GM04504 (cell line): ENCODE measurements around the gene KDM5A.

Source experiments
- DNase-seq: peaks from one replicate; pipeline ENCODE4 v3.0.0-alpha.2; 2012; ENCODE audit warnings: low read depth

Gene KDM5A

DNA sequence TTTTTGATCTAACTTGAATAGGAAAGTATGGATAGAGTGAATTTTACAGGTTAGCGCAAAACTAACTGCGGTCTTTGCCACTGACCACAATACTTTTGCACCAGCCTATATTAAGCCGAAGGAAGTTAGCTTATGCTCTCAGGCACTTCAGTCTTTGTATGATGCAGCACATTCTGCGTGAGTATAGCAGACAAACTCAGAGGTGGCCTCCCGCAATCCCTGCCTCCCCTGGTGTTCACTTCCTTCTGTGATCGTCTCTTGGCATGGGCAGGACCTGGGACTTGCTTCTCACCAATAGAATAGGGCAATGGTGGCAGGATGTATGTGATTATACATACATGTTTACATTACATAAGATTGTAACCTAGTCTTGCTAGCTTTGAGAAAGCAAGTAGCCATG lies 116.2 kb downstream of the KDM5A start:
- DNase-seq, result no peak

DNA sequence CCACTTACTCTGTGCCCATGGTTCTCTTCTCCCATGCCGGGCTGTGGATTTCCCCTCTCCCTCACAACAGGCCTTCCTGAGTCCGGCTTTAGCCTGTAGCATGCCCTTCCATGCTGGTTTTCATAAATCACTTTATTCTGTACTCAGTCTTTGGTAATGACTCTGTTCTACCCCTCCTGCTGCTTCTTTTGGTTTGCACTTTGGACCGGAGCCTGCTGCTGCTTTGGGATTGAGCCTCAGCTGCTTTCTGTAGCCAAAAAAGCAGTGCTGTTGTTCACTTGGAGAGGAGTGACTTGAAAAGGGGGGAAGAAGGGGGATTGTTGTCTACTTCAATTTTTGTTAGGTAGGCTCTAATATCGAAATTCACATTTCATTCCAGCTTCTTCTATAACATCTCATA lies 118.0 kb downstream of the KDM5A start:
- no peak for DNase-seq

DNA sequence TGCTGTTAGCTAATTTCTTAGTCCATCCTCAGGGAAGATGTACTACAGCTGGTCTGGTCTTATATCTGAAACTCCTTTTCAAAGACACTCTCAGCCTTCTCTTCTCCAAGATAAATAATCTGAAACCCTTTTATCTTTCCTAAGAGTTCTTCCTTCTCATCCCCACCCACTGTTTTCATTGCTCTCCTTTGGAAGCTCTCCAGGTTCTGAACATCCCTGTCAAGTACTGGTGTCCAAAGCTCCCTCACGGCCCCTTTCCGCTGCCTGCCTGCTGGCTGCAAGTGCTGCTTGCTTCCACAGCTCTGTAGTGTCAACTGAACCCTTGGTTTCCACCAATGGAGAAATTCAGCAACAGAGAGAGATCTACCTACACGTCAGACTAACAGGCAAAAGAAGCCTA lies 119.9 kb downstream of the KDM5A start:
- DNase-seq, result no peak

DNA sequence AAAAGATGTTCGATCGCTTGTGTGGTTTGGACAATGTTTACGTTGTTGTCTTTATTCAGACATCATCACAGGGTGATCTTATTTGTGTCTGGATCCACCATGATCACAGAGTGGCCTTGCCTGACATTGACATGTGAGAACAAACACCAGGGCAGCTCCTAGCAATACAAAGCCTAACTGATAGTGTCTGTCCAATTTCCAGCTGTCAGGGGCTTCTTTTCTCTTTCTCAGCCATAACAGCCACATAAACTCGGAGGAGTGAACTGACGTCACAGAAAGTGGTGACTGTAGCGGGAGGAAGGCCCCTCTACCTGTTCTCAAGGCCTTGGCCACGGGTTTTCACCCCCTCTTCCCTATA lies 120.7 kb downstream of the KDM5A start:
- no peak for DNase-seq

- no peak for DNase-seq
Measured at GRCh38 chr12:267581-268482, 121.3 kb downstream of the KDM5A start.

- no peak for DNase-seq
Measured at GRCh38 chr12:265096-265495, 124.0 kb downstream of the KDM5A start.

DNA sequence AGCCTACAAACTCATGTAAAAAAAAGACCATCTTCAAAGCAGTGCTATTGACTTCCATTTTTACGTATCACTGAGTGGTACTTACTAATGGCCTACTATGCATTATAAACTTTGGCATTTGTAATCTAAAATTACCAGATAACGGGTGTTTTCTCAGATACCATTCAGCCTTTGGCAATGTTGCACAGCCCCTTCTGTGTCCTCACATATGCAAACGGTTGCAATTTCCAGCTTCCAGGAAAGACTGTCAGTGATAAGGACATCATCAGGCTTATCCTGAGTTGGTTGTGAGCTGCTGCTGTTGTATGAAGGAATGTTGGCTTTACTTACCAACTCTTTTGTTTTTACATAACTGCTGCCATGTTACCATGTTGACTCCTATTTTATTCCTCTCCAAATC lies 124.9 kb downstream of the KDM5A start:
- no peak for DNase-seq

- no peak for DNase-seq
Measured at GRCh38 chr12:263574-263973, 125.5 kb downstream of the KDM5A start.

DNA sequence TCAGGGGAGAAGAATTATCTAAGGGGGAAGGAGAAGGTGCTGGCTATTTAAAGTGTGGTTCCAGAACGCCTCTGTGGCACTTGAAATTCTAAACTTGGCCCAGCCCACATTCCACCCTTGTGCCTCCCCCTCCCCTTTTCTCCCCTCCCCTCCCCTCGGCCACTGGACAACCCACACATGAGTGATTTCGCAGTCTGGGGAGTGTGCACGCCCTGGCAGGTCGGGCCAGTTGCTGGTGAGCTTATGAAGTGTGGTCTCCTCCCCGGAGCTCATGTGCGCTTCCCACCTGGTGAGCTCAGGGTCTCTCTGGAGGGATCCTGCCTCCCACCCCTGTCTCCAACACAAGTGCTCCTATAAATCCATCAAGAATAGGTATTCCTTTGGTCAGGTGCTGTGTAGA lies 126.3 kb downstream of the KDM5A start, which contains the start of gene SLC6A13:
SLC6A13 (minus strand) TSS at position 20 of the 400 bp plus-strand sequence. CDS start 2,784 bp downstream, outside the sequence.
- DNase-seq, result no peak

DNA sequence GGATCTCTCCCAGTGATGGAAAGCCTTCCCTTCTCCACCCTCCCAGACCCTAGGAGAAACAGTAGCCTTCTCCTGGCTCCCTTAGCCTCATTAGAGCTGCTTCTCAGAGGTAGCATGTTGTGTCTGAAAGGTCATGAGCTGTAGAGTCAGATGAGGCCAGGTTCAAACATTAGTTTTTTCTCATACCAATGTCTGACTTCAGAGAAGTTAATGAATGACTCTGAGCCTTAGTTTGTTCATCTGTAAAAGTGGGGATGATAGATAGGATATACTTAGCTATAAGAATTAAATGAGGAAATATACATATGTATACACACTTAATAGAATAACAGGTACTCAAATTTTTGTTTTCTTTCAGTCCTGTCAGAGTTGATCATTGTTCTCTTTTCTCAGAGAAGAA lies 127.0 kb downstream of the KDM5A start:
- no peak for DNase-seq

DNA sequence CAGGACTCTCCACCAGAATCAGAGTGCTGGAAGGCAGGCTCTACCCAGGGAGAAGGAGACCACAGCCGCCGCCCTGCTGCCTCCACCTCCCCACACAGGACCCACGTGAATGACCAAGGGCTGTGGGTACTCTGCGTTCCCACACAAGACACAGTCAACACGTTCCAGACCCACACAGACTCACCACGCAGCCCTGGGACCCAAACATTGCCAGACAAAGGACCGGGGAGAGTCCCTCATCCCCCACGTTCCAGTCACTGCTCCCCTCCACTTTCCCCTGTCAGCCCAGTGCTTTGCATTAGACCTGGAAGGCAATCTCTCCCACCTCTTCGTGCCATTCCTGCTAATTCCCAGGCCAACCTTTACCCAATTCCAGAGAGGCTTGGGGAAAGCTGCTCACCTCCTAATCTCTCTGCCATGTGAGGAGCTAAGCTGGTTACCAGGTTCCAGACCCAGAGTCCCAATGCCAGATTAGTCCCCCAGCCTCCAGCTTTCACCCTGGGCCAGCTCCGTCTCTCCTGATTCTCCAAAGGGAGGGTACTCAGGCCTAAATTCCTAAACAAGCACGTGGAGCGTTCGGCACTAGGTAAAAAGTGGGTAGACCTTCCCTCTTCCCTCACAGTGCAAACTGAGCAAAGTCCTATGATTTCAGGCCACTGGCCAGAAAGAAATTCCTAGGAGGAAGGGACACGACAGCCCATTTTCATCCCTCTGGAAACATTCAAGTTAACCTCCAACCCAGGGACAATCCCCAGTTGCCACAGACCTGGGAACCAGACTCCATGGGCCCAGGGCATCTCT lies 131.4 kb downstream of the KDM5A start:
- DNase-seq, result no peak

DNA sequence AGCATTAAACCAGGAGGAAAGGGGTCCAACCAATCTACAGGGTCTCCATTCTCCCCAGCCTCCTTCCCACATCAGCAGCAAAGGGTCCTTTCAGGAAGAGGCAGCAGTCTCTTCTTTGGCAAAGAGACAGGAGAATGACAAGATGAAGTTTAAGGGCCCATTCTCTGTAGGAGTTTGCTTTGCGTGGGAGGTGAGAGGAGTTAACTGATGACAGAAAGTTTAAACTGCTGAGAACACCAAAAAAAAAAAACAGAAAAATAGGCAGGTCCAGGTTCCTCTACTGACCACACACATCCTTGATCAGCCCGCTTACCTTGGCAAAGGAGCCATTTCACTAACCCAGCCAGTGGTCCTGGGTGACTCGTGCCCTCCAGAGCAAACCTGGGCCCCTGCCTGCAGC lies 132.2 kb downstream of the KDM5A start:
- DNase-seq, result no peak

DNA sequence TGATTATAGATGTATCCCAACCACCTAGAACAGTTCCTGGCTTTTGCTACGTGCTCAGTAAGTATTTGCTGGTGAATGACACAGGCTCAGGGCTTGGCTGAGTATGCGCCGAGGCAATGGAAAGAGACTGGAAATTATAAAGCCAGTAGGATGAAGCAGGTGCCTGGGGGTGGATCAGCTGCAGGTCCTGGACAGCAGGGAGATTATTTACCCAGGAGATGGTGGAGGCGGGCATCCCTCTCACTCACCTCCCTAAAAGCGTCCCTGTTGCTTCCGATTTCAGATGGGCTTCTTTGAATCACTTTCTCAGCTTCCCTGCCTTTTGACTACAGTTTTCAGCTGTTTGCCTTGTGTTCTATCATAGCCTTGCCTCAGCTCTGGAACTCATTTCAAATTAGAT lies 132.9 kb downstream of the KDM5A start:
- no peak for DNase-seq

DNA sequence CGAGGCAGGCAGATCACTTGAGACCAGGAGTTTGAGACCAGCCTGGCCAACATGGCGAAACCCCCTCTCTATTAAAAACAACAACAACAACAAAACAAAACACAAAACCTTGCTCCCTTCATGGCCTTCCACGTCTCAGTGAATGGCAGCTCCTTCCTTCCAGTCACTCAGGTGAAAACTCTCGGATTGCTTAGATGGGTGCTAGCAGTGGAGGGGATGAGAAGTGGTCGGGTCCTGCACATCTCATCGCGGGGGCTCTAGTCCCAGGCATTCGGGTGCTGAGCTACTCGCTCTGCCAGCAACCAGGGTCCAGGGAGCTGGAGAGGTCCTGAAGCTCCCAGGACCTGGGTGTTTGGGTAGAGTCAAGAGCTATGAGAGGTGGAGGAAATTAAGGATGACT lies 134.2 kb downstream of the KDM5A start:
- DNase-seq, result no peak

- DNase-seq, result no peak
Measured at GRCh38 chr12:254039-254438, 135.1 kb downstream of the KDM5A start.

- DNase-seq, result no peak
Measured at GRCh38 chr12:253116-253831, 135.8 kb downstream of the KDM5A start.

GRCh38 chr12:252636-253035 lies 136.5 kb downstream of the KDM5A start:
- no peak for DNase-seq

DNA sequence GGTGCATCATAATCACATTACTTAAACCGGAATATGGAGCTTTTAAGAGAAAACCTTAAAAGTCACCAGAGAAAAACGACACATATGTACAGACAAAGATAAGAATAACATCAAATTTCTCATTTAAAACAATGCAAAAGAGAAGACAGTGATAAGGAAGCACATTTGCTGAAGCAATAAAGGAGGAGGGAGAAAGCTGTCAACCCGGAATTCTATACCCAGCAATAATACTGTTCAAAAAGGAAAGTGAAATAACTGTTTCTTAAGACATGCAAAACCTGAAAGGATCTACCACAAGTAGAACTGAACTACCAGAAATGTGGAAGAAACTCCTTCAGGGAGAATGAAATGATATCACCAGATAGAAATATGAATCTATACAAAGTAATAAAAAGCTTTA lies 141.8 kb downstream of the KDM5A start:
- DNase-seq, result no peak

DNA sequence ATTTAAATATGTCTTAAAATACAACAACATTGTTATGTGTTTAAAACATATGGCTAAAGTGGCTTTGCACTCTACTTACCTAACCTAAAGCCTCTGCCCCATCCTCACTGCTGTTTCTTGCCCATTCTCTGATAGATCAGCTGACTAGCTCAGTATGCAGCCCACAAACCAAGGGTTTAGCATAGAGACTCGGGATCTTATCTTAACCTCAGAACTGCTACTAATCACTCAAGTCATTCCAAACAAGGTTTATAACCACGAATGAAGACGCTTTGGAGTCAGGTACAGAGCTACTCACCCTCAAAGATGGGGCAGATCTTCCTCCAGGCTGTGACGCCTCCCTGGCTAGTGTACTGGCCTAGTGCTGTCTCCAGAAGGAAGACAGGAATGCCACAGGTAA lies 145.7 kb downstream of the KDM5A start:
- no peak for DNase-seq

GRCh38 chr12:242496-242895 lies 146.6 kb downstream of the KDM5A start:
- no peak for DNase-seq

GRCh38 chr12:241266-241665 lies 147.9 kb downstream of the KDM5A start:
- no peak for DNase-seq

DNA sequence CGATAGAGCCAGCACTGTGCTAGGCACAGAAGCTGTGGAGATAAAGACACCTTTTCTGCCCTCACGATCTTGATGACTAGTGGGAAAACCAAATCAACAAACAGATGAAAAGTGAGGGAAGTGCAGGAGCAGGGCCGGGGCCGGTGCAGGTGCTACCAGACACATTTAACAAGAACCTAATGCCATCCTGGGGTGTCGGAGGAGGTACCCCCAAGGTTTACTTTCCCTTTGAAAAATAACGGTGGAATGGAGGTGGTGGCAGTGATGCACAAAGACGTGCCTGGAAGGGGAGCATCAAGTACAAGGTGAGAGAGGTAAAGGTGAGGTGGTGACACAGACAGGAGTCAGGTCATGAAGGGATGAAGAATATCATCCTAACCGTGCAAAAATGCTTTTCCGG lies 148.6 kb downstream of the KDM5A start:
- DNase-seq, result no peak
